HG02678 (cell line): Measurements from ENCODE around the gene SATB2.

Source experiments
- ATAC-seq: cut with Tn5 transposase; IDR thresholded peaks from one replicate; pipeline ENCODE4 v1.9.1; 2021; ENCODE audit warnings: mild to moderate bottlenecking, moderate library complexity; ENCODE audit not compliant: unreplicated experiment

The SATB2 gene

GRCh38 chr2:199273042-199273511 is 184.7 kb downstream of the SATB2 start:
- no peak for ATAC-seq

GRCh38 chr2:199261936-199262335 is 195.8 kb downstream of the SATB2 start:
- ATAC-seq, result no peak

GRCh38 chr2:199261239-199261638 is 196.5 kb downstream of the SATB2 start:
- no peak for ATAC-seq

- no peak for ATAC-seq
Observed at GRCh38 chr2:199259671-199260070, 198.1 kb downstream of the SATB2 start.

DNA sequence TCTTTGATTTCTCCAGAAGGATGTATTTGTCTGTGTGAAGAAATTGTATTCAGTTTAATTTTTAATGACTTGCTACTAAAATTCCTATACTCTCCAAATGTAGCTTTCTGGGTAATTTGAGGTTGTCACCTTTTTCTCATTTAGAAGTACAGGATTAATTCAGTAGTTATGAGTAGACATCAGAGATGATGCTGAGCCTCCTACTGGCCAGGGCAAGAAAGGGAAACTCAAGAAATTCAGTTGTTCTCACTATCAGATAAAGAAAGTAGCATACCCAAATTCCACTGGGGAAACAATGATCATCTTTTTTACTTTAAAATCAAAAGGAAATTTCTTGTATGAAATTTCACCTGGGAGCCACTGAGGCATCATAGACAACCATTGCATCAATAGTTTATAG is 199.4 kb downstream of the SATB2 start:
- ATAC-seq, result no peak

GRCh38 chr2:199257261-199258224 is 200.2 kb downstream of the SATB2 start:
- ATAC-seq, result no peak

DNA sequence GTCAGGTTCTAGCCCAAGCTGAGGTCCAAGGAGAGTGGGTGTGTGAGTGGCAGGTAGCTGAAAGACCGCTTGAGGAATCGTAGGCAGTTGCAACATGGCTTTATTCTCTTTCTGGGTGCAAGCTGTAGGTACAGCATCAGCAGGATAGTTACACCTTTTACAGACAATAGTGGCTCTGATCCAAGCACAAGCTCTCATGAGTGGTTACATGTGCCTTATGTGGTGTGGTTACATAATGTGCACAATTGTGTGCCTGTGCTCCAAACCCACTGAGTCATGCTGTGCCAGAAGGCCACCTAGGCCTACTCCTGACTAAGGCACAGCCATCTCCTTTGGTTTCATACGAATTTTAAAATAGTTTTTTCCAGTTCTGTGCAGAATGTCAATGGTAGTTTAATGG is 227.6 kb downstream of the SATB2 start:
- no peak for ATAC-seq

GRCh38 chr2:199228887-199229819 is 228.6 kb downstream of the SATB2 start:
- peak; percentile 84 for ATAC-seq

DNA sequence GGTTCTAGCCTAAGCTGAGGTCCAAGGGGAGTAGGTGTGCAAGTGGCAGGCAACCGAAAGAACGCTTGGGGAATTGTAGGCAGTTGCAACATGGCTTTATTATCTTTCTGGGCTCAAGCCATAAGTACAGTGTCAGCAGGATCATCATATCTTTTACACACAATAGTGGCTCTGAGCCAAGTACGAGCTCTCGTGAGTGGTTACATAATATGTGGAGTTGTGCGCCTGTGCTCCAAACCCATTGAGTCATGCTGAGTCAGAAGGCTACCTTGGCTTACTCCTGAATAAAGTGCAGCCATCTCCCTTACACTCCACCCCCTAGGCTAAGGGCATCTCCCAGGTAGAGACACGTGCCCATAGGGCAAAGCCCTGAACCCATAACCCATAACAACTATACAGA is 233.9 kb downstream of the SATB2 start:
- ATAC-seq, result no peak

DNA sequence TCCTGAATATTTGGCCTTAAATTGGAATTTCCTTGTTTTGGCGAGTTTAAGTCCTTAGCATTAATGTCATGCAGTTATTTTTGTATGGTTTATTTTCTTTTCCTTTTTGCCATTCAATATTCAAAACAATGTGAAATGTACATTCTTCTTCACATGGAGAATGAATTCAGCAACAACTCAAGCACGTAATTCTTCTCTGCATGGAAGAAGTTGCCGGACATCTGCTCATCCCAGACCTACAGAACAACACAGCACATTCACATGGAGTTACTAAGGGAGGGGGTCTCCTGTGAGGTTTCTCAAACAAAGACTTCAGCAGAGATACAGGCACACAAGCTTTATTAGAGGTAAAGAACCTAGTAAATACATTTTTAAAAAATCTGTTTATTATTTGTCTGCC is 236.8 kb downstream of the SATB2 start:
- ATAC-seq, result no peak

- ATAC-seq, result no peak
Observed at GRCh38 chr2:199219551-199219950, 238.2 kb downstream of the SATB2 start.
